ENCODE measurements around the gene NEURL1.

Gene NEURL1

DNA sequence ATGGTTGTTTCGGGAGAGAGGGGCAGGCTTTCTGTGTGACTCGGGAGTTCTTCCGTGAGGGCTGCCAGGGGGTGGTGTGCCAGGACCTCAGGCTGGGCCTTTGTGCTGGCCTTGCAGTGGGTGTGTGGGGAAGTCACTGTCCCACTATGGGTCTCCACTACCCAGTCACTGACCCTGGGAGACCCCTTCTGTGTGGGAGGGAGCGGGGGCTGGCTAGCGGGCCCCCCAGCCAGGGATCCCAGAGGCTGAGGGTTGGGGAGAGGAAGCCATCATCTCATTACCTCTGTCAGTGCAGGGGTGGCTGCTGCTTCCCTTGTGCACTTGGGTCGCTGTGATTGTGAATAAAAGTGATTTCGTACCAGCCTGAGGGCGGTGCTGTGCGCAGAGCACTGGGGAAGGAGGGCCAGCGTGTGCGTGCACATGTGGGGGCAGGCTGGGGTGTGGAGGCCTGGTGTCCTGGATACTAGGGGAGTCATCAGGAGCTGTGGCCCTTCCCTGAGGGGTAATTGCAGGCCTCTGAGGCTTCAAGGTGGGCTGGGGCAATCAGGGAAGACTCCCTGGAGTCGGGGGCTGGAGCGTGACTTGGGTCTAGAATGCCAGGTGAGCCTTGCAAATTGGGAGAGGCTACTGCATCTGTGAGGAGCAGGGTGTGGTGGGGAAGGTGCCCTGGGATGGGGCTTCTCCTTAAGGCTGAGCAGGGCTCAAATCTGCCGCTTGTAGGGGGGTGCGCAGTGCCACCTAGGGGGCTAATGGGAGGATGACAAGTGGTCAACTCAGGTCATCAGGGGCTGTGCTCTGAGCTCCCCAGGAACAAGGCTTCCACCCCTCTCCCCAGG lies 98.9 kb downstream of the NEURL1 start:
- Histone ChIP-seq H3K4ac (ENCODE audit: low read length) (peak overlapping the region; percentile 90), H3K23ac (ENCODE audit: low read depth, low read length, poor library complexity) (peak overlapping the region; percentile 62), H3K14ac (ENCODE audit: low read length) (peak overlapping the region; percentile 76), H2BK120ac (ENCODE audit: low read depth, low read length) (no peak overlapping the region), H4K8ac (ENCODE audit: low read depth, low read length) (no peak overlapping the region), H2AFZ (ENCODE audit: low read length) (no peak overlapping the region), H2BK5ac (ENCODE audit: low read length) (no peak overlapping the region), H3K4me1 (ENCODE audit: control insufficient read depth in 2 of 2, insufficient read depth in 1 of 2, low read depth in 1 of 2, low read length in 2 of 2) (no peaks in the 10 kb centered on the region), H3K18ac (ENCODE audit: low read length) (peak overlapping the region; percentile 54), H3K27me3 (ENCODE audit: control insufficient read depth in 3 of 3, insufficient read depth in 3 of 3, low read depth in 1 of 3, low read length in 3 of 3) (no peaks in the 10 kb centered on the region), H3K9me3 (replicated peaks in 1 of 2; ENCODE audit: control insufficient read depth in 2 of 2, insufficient read depth in 1 of 2, low read depth in 1 of 2, low read length in 2 of 2) (no peaks in the 10 kb centered on the region), H2BK15ac (ENCODE audit: low read length) (peak overlapping the region; percentile 72), H3K4me3 (ENCODE audit: low read length in 2 of 2) (no peak overlapping the region), H3K4me2 (ENCODE audit: insufficient read depth, low read length, poor library complexity, severe bottlenecking) (no peak overlapping the region), H4K91ac (ENCODE audit: low read depth, low read length, poor library complexity) (no peak overlapping the region), H3K9ac (ENCODE audit: low read depth, low read length, poor library complexity) (peak overlapping the region; percentile 65), H3K36me3 (replicated peaks in 1 of 2; ENCODE audit: control insufficient read depth in 2 of 2, insufficient read depth in 2 of 2, low read length in 2 of 2) (no peaks in the 10 kb centered on the region), H3K79me1 (ENCODE audit: low read depth, low read length) (no peaks in the 10 kb centered on the region), H3K27ac (replicated peaks; ENCODE audit: low read length) (no peak overlapping the region), H2AK5ac (ENCODE audit: low read depth, low read length) (peak overlapping the region; percentile 34), H2BK12ac (ENCODE audit: low read length) (no peak overlapping the region)
- peak; percentile 51 for DNase-seq (ENCODE audit: low spot score)
- no CpG with 5 or more reads among the region's 15 CpGs for WGBS, 2 donors (ENCODE audit: extremely low coverage in 2 of 2, insufficient read length in 2 of 2, insufficient replicate concordance in 1 of 2)

DNA sequence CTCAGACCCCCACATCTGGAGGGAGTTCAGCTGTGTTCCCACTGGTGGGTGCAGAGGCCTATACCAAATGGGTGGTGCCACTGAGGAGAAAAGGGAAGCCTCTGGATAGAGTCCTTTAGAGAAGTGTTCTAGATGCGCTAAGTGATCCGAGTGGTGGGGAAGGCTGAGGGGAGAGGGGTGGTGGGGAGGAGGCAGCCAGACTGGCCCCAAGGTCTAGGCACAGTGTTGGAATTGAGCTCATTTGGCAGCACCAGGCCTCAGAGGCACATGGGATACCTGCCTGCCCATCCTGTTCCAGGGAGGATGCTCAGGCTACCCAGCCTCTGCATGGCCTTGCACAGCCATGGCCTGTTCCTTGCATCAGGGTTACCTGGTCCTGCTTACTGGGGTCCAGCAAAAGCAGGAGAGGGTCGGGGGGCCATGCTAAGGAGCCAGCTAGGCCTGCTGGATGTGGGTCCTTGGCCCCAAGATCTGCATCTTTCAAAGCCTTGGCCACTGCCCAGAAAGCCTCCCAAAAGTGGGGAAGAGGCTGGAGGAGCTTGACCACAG lies 99.6 kb downstream of the NEURL1 start:
- H4K8ac ChIP-seq (ENCODE audit: low read depth, low read length): no peak overlapping the region
- no peak overlapping the region for H2BK120ac ChIP-seq (ENCODE audit: low read depth, low read length)
- no peak overlapping the region for H2AFZ ChIP-seq (ENCODE audit: low read length)
- no peak overlapping the region for H3K14ac ChIP-seq (ENCODE audit: low read length)
- no peak overlapping the region for H3K27ac ChIP-seq (replicated peaks; ENCODE audit: low read length)
- no peaks in the 10 kb centered on the region for H3K36me3 ChIP-seq (replicated peaks in 1 of 2; ENCODE audit: control insufficient read depth in 2 of 2, insufficient read depth in 2 of 2, low read length in 2 of 2)
- peak overlapping the region; percentile 40 for H3K18ac ChIP-seq (ENCODE audit: low read length)
- no peak overlapping the region for H2AK5ac ChIP-seq (ENCODE audit: low read depth, low read length)
- no peak overlapping the region for H3K4me2 ChIP-seq (ENCODE audit: insufficient read depth, low read length, poor library complexity, severe bottlenecking)
- no peak overlapping the region for H3K9ac ChIP-seq (ENCODE audit: low read depth, low read length, poor library complexity)
- WGBS, 2 donors (ENCODE audit: extremely low coverage in 2 of 2, insufficient read length in 2 of 2, insufficient replicate concordance in 1 of 2): no CpG with 5 or more reads among the region's 3 CpGs
- no peaks in the 10 kb centered on the region for H3K79me1 ChIP-seq (ENCODE audit: low read depth, low read length)
- H3K4me3 ChIP-seq (ENCODE audit: low read length in 2 of 2): no peak overlapping the region
- H3K4me1 ChIP-seq (ENCODE audit: control insufficient read depth in 2 of 2, insufficient read depth in 1 of 2, low read depth in 1 of 2, low read length in 2 of 2): no peaks in the 10 kb centered on the region
- H4K91ac ChIP-seq (ENCODE audit: low read depth, low read length, poor library complexity): no peak overlapping the region
- H3K4ac ChIP-seq (ENCODE audit: low read length): no peak overlapping the region
- DNase-seq (ENCODE audit: low spot score): no peak
- H2BK5ac ChIP-seq (ENCODE audit: low read length): no peak overlapping the region
- no peak overlapping the region for H2BK12ac ChIP-seq (ENCODE audit: low read length)
- no peaks in the 10 kb centered on the region for H3K9me3 ChIP-seq (replicated peaks in 1 of 2; ENCODE audit: control insufficient read depth in 2 of 2, insufficient read depth in 1 of 2, low read depth in 1 of 2, low read length in 2 of 2)
- no peak overlapping the region for H2BK15ac ChIP-seq (ENCODE audit: low read length)
- no peaks in the 10 kb centered on the region for H3K27me3 ChIP-seq (ENCODE audit: control insufficient read depth in 3 of 3, insufficient read depth in 3 of 3, low read depth in 1 of 3, low read length in 3 of 3)
- H3K23ac ChIP-seq (ENCODE audit: low read depth, low read length, poor library complexity): no peak overlapping the region

DNA sequence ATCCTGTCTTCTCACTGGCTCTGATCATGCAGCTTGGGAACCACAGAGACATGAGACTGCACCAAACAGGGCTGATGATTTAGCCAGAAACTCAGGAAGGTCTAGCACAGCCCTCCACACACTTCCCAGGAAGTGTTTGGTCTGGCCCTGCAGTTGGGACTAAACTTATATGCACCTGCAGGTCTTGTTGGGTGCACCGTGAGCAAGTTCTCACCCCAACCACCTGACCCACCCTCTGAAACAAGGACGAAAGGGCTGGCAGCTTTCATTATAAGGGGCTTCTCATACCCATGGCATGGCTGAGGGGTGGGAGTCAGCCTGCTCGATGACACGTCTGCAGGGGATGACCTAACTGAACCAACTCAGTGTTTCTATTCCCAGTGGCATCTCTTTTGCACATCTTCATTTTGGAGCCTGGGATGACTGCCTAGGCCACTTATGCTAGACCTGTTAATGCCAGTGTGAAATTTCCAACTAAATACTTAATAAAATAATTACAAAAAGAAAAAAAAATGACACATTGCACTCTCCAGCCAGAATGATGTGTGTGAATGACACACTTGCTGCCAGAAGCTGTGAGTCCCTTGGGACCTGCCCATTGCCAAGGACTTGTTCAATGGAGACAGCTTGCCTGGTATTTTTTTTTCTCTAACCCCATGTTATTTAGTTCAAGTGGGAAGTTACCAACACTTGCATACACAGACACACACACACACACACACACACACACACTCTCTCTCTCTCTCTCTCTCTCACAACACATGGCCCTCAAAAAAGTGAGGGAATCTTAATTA lies 102.6 kb downstream of the NEURL1 start:
- Histone ChIP-seq H3K9ac (ENCODE audit: low read depth, low read length, poor library complexity) (no peak overlapping the region), H3K18ac (ENCODE audit: low read length) (no peak overlapping the region), H2AK5ac (ENCODE audit: low read depth, low read length) (no peak overlapping the region), H3K14ac (ENCODE audit: low read length) (no peak overlapping the region), H2BK5ac (ENCODE audit: low read length) (no peak overlapping the region), H3K27ac (replicated peaks; ENCODE audit: low read length) (no peak overlapping the region), H3K4ac (ENCODE audit: low read length) (no peak overlapping the region), H3K9me3 (replicated peaks in 1 of 2; ENCODE audit: control insufficient read depth in 2 of 2, insufficient read depth in 1 of 2, low read depth in 1 of 2, low read length in 2 of 2) (no peaks in the 10 kb centered on the region), H3K23ac (ENCODE audit: low read depth, low read length, poor library complexity) (no peak overlapping the region), H3K36me3 (replicated peaks in 1 of 2; ENCODE audit: control insufficient read depth in 2 of 2, insufficient read depth in 2 of 2, low read length in 2 of 2) (peaks cover 0 to under 1% of the 10 kb centered on the region in 2 donors), H2AFZ (ENCODE audit: low read length) (no peak overlapping the region), H3K4me1 (ENCODE audit: control insufficient read depth in 2 of 2, insufficient read depth in 1 of 2, low read depth in 1 of 2, low read length in 2 of 2) (peaks cover 0 to 1% of the 10 kb centered on the region in 2 donors), H3K27me3 (ENCODE audit: control insufficient read depth in 3 of 3, insufficient read depth in 3 of 3, low read depth in 1 of 3, low read length in 3 of 3) (no peaks in the 10 kb centered on the region), H2BK120ac (ENCODE audit: low read depth, low read length) (no peak overlapping the region), H3K79me1 (ENCODE audit: low read depth, low read length) (no peaks in the 10 kb centered on the region), H2BK15ac (ENCODE audit: low read length) (no peak overlapping the region), H4K91ac (ENCODE audit: low read depth, low read length, poor library complexity) (no peak overlapping the region), H2BK12ac (ENCODE audit: low read length) (no peak overlapping the region), H4K8ac (ENCODE audit: low read depth, low read length) (no peak overlapping the region), H3K4me2 (ENCODE audit: insufficient read depth, low read length, poor library complexity, severe bottlenecking) (no peak overlapping the region), H3K4me3 (ENCODE audit: low read length in 2 of 2) (no peak overlapping the region)
- no peak for DNase-seq (ENCODE audit: low spot score)
- no CpG with 5 or more reads among the region's 4 CpGs for WGBS, 2 donors (ENCODE audit: extremely low coverage in 2 of 2, insufficient read length in 2 of 2, insufficient replicate concordance in 1 of 2)

DNA sequence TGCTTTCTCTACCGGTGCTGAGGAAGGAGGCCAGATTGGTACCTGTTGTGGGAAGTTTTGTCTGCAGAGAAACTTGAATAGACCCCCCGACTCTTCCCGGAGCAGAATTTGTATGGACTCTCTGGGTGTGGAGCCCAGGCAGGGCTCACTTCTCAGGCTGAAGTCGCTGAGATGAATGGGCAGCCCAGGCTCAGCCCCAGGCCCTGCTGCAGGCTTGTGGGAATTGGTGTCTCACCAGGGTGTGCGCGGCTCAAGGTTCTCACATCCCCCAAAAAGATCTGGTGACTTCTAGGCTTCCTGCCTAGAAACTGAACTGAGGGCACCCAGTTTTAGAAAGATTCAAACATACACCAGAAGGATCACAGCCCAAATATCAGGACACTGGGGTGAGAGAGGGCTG lies 103.5 kb downstream of the NEURL1 start:
- no peak overlapping the region for H2BK12ac ChIP-seq (ENCODE audit: low read length)
- no peak overlapping the region for H2BK5ac ChIP-seq (ENCODE audit: low read length)
- no peak overlapping the region for H4K8ac ChIP-seq (ENCODE audit: low read depth, low read length)
- H3K4me3 ChIP-seq (ENCODE audit: low read length in 2 of 2): no peak overlapping the region
- H3K23ac ChIP-seq (ENCODE audit: low read depth, low read length, poor library complexity): no peak overlapping the region
- H3K27ac ChIP-seq (replicated peaks; ENCODE audit: low read length): no peak overlapping the region
- no peak overlapping the region for H2AFZ ChIP-seq (ENCODE audit: low read length)
- H3K9ac ChIP-seq (ENCODE audit: low read depth, low read length, poor library complexity): no peak overlapping the region
- H4K91ac ChIP-seq (ENCODE audit: low read depth, low read length, poor library complexity): no peak overlapping the region
- H3K36me3 ChIP-seq (replicated peaks in 1 of 2; ENCODE audit: control insufficient read depth in 2 of 2, insufficient read depth in 2 of 2, low read length in 2 of 2): peaks cover under 1 to 2% of the 10 kb centered on the region in 2 donors
- no peak overlapping the region for H2BK15ac ChIP-seq (ENCODE audit: low read length)
- H3K4me1 ChIP-seq (ENCODE audit: control insufficient read depth in 2 of 2, insufficient read depth in 1 of 2, low read depth in 1 of 2, low read length in 2 of 2): peaks cover 0 to 1% of the 10 kb centered on the region in 2 donors
- no peak overlapping the region for H3K4ac ChIP-seq (ENCODE audit: low read length)
- DNase-seq (ENCODE audit: low spot score): no peak
- no peak overlapping the region for H2AK5ac ChIP-seq (ENCODE audit: low read depth, low read length)
- no peak overlapping the region for H3K14ac ChIP-seq (ENCODE audit: low read length)
- H3K27me3 ChIP-seq (ENCODE audit: control insufficient read depth in 3 of 3, insufficient read depth in 3 of 3, low read depth in 1 of 3, low read length in 3 of 3): no peaks in the 10 kb centered on the region
- H3K4me2 ChIP-seq (ENCODE audit: insufficient read depth, low read length, poor library complexity, severe bottlenecking): no peak overlapping the region
- H3K18ac ChIP-seq (ENCODE audit: low read length): no peak overlapping the region
- H3K79me1 ChIP-seq (ENCODE audit: low read depth, low read length): no peaks in the 10 kb centered on the region
- WGBS, 2 donors (ENCODE audit: extremely low coverage in 2 of 2, insufficient read length in 2 of 2, insufficient replicate concordance in 1 of 2): no CpG with 5 or more reads among the region's 6 CpGs
- no peaks in the 10 kb centered on the region for H3K9me3 ChIP-seq (replicated peaks in 1 of 2; ENCODE audit: control insufficient read depth in 2 of 2, insufficient read depth in 1 of 2, low read depth in 1 of 2, low read length in 2 of 2)
- no peak overlapping the region for H2BK120ac ChIP-seq (ENCODE audit: low read depth, low read length)

Data from neuronal stem cell (in vitro differentiated cells).